Stimulated activated CD4-positive, alpha-beta T cell treated with anti-CD3 and anti-CD28 coated beads, Interleukin-1b, Interleukin-23, amount 100 ng/mL, for 48 hours (primary cell): ENCODE measurements around the gene MAB21L3.

Experiments used
- DNase-seq: peaks from one replicate; pipeline ENCODE4 v3.0.0-alpha.2; 2020

Gene MAB21L3

DNA sequence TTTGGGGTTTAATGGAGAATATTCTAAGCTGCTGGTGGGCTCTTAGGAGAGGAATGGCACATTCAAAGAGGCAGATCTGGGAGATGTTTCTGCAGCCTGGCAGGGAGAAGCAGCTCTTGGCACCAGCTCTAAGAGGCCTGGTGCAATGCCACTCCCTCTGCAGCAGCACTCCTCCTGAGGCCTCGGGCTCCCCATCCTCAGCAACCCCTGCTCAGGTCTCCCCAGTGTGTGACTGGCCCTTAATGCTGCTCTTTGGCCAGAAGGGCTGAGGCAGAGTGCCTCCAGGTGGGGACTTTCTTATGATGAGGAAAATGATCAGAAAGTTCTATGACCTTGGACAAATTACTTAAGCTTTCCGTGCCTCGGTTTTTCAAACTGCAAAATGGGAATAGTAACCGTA, 55.5 kb downstream of the MAB21L3 start:
- DNase-seq, result no peak

DNA sequence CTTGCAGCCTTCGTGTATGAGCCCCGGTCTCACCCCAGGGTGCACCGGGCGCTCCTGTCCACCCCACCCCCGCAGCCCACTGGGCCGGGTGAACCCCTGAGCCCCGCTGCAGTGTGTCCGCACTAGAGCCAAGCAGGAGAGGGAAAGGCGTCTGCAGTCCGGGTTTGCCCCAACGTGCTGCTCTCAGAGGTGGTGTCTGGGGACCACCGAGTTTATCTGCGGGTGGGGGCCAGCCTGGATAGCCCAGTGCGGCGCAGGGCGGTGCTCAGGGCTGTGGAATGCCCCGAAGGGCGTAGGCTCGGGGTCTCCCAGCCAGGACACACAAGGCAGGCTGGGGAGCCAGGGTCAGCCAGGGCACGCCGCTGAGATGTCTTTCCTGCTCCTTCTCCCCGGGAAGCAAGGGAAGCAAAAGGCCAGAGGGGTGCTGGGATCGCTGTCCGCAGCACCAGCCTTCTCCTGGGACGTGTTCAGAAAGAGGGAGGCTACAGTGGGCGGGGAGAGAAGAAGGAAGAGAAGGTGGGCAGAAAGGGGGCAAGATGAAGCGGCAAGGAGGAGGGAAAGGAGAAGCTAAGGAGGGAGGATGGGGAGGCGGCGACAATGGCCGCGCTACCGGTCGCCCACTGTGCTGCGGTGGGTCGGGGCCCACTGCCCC, 56.6 kb downstream of the MAB21L3 start:
- DNase-seq, result no peak

DNA sequence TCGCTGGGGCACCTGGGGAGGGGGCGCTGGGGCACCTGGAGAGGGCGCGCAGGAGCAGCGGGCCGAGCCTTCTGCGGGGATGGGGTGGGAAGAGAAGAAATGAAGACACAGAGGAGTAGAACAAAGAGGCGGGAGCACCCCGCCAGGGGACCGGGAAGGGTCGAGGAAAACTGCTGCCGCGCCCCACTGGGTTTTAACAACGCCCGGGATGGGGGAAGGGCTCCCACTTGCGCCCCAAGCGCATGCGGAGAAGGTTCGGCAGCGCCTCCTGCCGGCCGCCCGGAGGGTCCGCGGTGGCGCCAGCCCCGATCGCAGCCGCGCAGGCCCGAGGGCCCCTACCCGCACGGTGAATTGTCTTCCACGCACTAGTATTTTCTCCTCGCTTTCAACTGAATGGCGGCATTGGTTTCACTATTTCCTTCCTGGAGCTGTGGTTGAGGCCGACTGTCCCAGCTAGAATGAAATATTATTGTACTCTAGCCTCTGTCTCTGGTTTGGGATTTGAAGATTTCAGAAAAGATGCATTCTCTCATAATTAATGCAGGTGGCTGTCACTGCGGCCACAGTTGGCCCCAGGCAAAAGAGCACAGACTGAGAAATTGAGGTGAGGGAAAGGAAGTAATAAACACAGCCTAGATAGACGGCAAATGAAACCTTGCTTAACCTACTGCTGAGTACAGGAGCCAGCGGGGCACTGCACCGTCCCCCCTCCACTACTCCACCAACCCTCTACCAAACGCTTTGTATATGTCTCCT, 57.3 kb downstream of the MAB21L3 start:
- DNase-seq, result peak; percentile 81

DNA sequence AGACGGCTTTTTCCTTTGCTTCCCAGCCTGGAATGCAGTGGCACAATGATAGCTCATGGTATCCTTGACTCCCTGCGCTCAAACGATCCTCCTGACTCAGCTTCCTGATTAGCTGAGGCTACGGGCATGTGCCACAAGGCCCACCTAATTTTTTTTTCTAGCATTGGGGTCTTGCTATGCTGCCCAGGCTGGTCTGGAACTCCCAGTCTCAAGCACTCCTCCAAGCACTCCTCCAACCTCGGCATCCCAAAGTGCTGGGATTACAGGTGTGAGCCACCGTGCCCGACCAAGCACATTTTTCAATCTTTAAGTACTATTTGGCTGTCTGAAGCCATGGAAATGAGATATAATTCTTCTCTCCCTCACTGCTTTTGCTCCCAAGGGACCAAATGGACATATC, 58.7 kb downstream of the MAB21L3 start:
- DNase-seq, result no peak

DNA sequence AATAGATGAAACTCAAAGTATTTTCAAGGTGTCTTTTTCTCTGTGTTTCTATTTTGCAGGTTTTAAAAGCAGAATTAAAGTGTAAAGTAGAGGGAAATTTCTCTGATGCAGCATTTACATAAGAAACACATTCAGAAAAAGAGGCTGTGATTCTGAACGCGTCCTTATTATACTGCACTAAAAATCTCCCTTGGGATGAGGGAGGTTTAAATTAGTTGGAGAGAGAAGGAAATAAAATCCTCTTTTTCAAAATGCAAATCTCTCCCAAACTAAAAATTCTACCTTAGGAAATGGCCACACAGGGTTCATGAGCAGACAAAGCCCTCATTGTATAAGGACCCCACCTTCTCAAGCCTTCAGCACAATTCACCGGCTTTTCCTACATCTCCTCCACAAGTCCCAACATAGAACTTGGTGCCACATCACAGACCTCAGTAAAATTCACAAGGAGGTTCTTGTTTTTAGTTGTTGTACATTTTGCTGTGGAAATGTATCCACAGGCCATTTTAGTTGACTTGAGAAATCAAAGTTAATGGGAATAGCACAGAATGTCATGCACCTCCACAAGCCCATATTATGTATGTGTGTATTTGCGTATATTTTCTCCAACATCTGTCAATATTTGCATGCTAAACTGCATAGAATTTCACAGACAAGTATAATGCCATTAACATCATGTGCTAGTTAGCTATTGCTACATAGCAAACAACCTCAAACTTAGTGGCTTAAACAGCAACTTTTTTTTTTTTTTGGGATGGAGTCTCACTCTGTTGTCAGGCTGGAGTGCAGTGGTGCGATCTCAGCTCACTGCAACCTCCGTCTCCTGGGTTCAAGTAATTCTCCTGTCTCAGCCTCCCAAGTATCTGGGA, 59.8 kb downstream of the MAB21L3 start:
- no peak for DNase-seq

DNA sequence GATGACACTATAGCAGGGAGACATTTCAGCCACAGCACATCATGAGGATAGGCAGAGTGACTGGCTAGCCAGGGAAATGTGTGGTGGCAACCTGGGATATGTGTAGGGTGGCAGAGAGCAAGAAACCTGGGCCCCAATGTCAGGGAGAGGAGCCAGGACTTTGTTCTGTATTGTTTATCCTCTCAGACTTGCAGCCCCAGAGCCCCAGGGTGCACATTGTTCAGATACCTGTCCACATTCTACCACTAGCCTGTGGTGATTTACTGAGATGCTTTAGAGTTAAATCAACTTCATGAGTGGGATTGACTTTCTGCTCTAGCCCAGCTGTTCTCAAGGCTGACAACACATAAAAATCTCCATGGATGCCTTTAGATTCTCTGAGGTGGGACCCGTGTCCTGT, 61.5 kb downstream of the MAB21L3 start:
- no peak for DNase-seq

DNA sequence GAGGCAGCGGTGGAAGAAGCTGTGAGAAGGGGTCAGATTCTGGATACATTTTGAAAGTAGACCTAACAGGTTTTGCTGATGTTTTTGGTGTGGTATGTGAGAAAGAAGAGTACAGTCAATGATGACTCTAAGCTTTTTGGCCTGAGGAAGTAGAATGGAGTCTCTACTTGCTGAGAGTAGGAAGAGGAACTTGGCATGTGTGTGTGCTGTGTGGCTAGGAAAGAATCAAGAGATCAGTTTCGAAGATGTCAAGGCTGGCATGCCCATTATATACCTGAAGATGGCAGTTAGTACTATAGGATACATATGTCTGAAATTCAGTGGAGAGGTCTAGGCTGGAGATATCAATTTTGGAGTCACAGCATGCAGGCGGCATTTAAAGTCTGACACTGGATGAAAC, 64.4 kb downstream of the MAB21L3 start:
- no peak for DNase-seq

DNA sequence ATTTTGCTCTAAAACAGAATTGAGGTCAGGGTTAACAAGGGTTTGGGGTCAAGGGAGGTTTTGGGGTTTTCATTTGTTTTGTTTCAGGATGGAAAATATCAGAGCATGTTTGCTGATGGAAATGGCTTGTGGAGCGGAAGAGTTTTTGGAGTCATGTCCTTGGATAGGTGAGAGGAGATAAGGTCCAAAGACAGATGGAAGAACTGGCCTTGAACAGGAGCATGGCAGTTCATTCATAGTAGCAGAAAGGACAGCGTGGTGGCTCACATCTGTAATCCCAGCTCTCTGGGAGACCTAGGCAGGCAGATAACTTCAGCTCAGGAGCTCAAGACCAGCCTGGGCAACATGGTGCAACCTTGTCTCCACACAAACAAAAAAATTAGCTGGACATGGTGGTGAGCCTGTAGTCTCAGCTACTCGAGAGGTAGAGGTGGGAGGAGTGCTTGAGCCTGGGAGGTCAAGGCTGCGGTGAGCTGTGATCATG, 65.1 kb downstream of the MAB21L3 start:
- DNase-seq, result no peak

DNA sequence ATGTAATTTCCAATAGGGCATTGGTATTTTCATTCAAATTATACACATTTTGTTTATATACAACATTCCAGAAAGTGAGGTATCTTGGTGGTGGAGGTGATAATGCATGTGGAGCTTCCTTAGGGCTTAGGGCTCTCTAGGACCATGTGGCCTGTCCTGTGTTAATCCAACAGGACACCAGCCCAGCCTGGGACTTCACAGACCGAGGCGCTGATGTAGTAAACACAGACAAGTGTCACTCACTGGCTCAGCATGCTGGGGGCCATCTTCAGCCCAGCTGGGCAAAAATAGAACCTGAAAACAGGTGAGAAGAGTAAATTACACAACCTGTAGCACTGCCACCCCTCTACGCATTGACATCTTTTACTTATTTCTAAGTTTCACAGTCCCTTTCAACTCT, 66.7 kb downstream of the MAB21L3 start:
- no peak for DNase-seq

DNA sequence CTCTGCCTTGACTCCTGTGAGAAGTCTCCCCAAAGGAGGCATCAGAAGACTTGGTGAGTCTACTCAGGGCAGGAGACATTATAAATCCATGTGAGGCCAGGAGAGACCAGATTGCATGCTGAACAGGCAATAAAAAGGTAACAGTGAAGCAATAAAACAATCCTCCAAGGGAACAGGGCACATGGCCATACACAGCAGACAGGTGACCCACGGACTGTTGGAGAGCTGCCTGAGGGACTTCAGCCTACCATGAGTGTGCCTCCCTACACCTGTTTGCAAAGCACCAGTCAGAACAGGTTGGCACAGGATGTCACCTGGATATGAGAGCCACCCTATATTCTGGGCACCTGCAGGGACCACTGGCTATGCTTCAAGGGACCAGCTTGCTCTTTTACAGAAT, 67.6 kb downstream of the MAB21L3 start:
- no peak for DNase-seq

DNA sequence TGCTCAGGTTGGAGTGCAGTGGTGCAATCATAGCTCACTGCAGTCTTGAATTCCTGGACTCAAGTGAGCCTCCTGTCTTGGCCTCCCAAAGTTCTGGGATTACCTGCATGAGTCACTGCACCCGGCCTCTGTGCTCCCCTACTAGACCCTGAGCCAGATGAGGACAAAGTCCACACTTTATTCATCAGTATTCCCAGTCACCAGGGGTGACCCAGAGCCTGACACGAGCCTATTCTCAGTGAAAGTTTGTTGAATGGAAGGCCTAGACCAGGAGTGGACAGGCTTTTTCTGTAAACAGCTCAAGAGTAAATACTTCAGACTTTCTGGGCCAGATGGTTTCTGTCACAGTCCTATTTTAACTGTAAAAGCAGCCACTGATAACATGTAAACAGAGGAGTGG, 68.2 kb downstream of the MAB21L3 start:
- no peak for DNase-seq

DNA sequence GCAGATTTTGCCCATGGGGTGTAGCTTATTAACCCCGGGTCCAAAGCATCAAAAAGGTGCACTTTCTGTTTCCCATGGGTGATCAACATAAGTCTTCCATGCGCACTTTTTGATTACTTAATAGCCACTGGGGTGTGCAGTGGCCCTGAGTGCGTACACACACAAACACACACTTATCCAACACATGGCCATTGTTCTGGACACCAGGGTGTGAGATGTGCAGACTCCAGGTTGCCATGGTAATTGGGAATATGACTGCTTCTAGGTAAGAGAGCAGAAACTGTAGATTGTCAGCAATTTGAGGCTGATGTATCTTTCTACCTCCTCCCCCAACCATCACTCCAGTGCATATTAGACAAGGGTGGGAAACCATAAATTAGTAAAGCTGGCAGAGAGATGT, 68.8 kb downstream of the MAB21L3 start:
- no peak for DNase-seq

DNA sequence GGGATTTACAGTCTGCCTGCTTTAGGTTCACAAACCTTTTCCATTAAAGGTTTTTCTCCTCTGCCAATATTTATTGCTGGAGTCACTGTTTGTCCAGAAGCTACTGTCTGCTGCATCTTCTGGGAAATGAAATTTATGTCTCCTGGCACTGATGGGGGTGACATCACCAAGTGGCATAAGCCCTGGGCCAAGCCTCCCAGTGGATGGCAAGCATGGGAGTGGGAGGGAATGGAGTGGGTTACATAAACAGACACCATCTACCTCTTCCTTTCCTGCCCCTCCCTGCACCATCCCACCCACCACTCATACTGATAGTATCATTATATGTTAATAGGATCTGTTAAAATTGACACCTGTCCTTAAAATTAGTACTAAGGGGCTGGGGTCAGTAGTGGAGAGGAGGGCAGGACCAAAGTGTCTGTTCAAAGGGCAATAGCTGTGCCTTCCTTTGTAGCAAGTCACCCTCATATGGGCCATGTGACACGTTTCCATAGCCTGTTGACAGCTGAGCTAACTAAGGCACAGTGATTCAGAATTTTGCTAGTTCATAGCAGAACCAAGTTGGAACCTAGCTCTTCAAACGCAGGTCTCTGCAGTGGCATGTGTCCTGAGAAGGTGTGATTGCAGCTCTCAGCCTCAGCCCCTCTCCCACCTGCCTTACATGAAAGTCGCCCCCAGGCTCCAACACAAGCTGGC, 71.0 kb downstream of the MAB21L3 start:
- no peak for DNase-seq
